IMR-90 (cell line): ENCODE results near the gene BRAF. TPM values are rescaled to one million over a fixed set of nuclear protein-coding genes. Genes with fewer than 3 reads are reported as not detected.

Experiments used
- ATAC-seq: fragments of 200-7000 bp; cut with Tn5 transposase; 2 replicates; pipeline ENCODE4 v1.9.1; 2020; ENCODE audit warnings: low read depth, mild to moderate bottlenecking, moderate library complexity
- BruUV-seq: library from RNA; stranded (reverse); fragments of 400-500 nt; replicated peaks from 2 replicates; lab custom pipeline; 2021; lab: Mats Ljungman, UMichigan
- CTCF ChIA-PET: fragments of 300-600 bp; formaldehyde crosslinking; extraction: SDS; loops from one replicate; lab custom pipeline; 2021; ENCODE audit warnings: antibody characterized with exemption; lab: Yijun Ruan, JAX
- POLR2A ChIA-PET: fragments of 300-600 bp; sonication (Branson Sonifier 250); formaldehyde crosslinking; loops from one replicate; lab custom pipeline; 2022; ENCODE audit warnings: antibody characterized with exemption; ENCODE audit not compliant: unreplicated experiment; lab: Charles Lee
- DNase-seq: peaks from one replicate; pipeline ENCODE4 v3.0.0; 2013
- H2AFZ ChIP-seq: replicated peaks from 2 replicates; pipeline ENCODE3; 2013; ENCODE audit warnings: low read length, mild to moderate bottlenecking; ENCODE audit not compliant: poor library complexity
- H2AK5ac ChIP-seq: 2 replicates; pipeline ENCODE4 v1.6.1; 2013; ENCODE audit warnings: low read depth, low read length, inconsistent platforms
- H2AK9ac ChIP-seq: replicated peaks from 2 replicates; pipeline ENCODE3; 2013; ENCODE audit warnings: mild to moderate bottlenecking, low read depth, low read length, moderate library complexity; ENCODE audit not compliant: poor library complexity
- H2BK120ac ChIP-seq: 2 replicates; pipeline ENCODE4 v1.6.1; 2013; ENCODE audit warnings: low read depth, low read length, inconsistent platforms
- H2BK15ac ChIP-seq: 3 replicates; pipeline ENCODE4 v1.6.1; 2013; ENCODE audit warnings: low read depth, low read length, inconsistent platforms
- H2BK20ac ChIP-seq: 2 replicates; pipeline ENCODE4 v1.6.1; 2013; ENCODE audit warnings: low read depth, mild to moderate bottlenecking, inconsistent platforms, low read length, moderate library complexity
- H2BK5ac ChIP-seq: 2 replicates; pipeline ENCODE4 v1.6.1; 2013; ENCODE audit warnings: mild to moderate bottlenecking, low read depth, low read length, inconsistent platforms; ENCODE audit not compliant: poor library complexity, severe bottlenecking
- H3K14ac ChIP-seq: replicated peaks from 2 replicates; pipeline ENCODE4 v1.6.1; 2013; ENCODE audit warnings: low read depth, low read length, inconsistent platforms
- H3K18ac ChIP-seq: 2 replicates; pipeline ENCODE4 v1.6.1; 2013; ENCODE audit warnings: low read depth, low read length, control low read depth
- H3K23ac ChIP-seq: 2 replicates; pipeline ENCODE4 v1.6.1; 2013; ENCODE audit warnings: low read depth, low read length, inconsistent platforms
- H3K27ac ChIP-seq: 2 replicates; pipeline ENCODE4 v1.5.1; 2013; ENCODE audit warnings: mild to moderate bottlenecking, control low read depth, low read length; ENCODE audit not compliant: insufficient read depth
- H3K27me3 ChIP-seq: 2 replicates; pipeline ENCODE4 v1.6.1; 2013; ENCODE audit warnings: low read length; ENCODE audit not compliant: control insufficient read depth, insufficient read depth
- H3K36me3 ChIP-seq: 2 replicates; pipeline ENCODE4 v1.6.1; 2013; ENCODE audit warnings: low read length, mixed read lengths; ENCODE audit not compliant: control insufficient read depth, insufficient read depth
- H3K4ac ChIP-seq: 2 replicates; pipeline ENCODE4 v1.6.1; 2013; ENCODE audit warnings: low read depth, low read length, inconsistent platforms
- H3K4me1 ChIP-seq: 2 replicates; pipeline ENCODE4 v1.6.1; 2013; ENCODE audit warnings: low read length, mixed read lengths; ENCODE audit not compliant: control insufficient read depth, insufficient read depth
- H3K4me2 ChIP-seq: 2 replicates; pipeline ENCODE4 v1.6.1; 2013; ENCODE audit warnings: low read depth, mild to moderate bottlenecking, control low read depth, low read length, moderate library complexity
- H3K4me3 ChIP-seq: 2 replicates; pipeline ENCODE4 v1.5.1; 2013; ENCODE audit warnings: low read depth, mild to moderate bottlenecking, control low read depth, low read length, moderate library complexity; ENCODE audit not compliant: insufficient read depth
- H3K56ac ChIP-seq: 2 replicates; pipeline ENCODE4 v1.6.1; 2013; ENCODE audit warnings: low read length, inconsistent platforms; ENCODE audit not compliant: insufficient read depth; ENCODE audit errors: extremely low read depth
- H3K79me1 ChIP-seq, 2 experiments: 2 replicates each; pipeline ENCODE4 v1.6.1; 2013; ENCODE audit warnings: low read length in 2 of 2, inconsistent platforms in 1 of 2, low read depth in 1 of 2
- H3K9ac ChIP-seq: 2 replicates; pipeline ENCODE4 v1.6.1; 2013; ENCODE audit warnings: low read depth, low read length, control low read depth
- H3K9me1 ChIP-seq: 2 replicates; pipeline ENCODE4 v1.6.1; 2013; ENCODE audit warnings: low read length, inconsistent platforms; ENCODE audit not compliant: insufficient read depth
- H3K9me3 ChIP-seq: 2 replicates; pipeline ENCODE4 v1.6.1; 2013; ENCODE audit warnings: low read length; ENCODE audit not compliant: control insufficient read depth, insufficient read depth
- H4K20me1 ChIP-seq: 2 replicates; pipeline ENCODE4 v1.6.1; 2013; ENCODE audit warnings: low read length, inconsistent platforms; ENCODE audit not compliant: insufficient read depth
- H4K5ac ChIP-seq: 2 replicates; pipeline ENCODE4 v1.6.1; 2013; ENCODE audit warnings: mild to moderate bottlenecking, low read depth, low read length, control low read depth
- H4K8ac ChIP-seq, 2 experiments: 2 replicates each; pipeline ENCODE4 v1.6.1; 2013; ENCODE audit warnings: low read depth in 2 of 2, low read length in 2 of 2, control low read depth in 1 of 2, inconsistent platforms in 1 of 2
- H4K91ac ChIP-seq: 2 replicates; pipeline ENCODE4 v1.6.1; 2013; ENCODE audit warnings: low read depth, low read length, inconsistent platforms; ENCODE audit not compliant: insufficient read depth
- CEBPB ChIP-seq: IDR thresholded peaks from 2 replicates; pipeline ENCODE4 v1.6.1; 2012; ENCODE audit warnings: low read depth, low read length, improper control_type of control experiment
- FOS ChIP-seq: fragments of 150-350 bp; IDR thresholded peaks from 2 replicates; pipeline ENCODE4 v1.6.1; 2016; ENCODE audit warnings: low read depth, low read length
- RFX5 ChIP-seq: IDR thresholded peaks from 2 replicates; pipeline ENCODE4 v1.8.0; 2012; ENCODE audit warnings: low read depth, mild to moderate bottlenecking, low read length, moderate library complexity
- WGBS, 2 experiments: methylation state at CpG; one replicate each; pipeline versions ENCODE4 v1.1.5 to v1.1.7; 2013; ENCODE audit warnings: missing lambda C conversion rate in 2 of 2; ENCODE audit not compliant: insufficient read length in 1 of 2; ENCODE audit errors: extremely low coverage in 2 of 2; 5-methylcytosine and 5-hydroxymethylcytosine counted together
- dilution Hi-C: fragments of 300-500 bp; cut with HindIII; formaldehyde crosslinking; loops from one replicate; pipeline ENCODE4 v1.14.3; 2018; ENCODE audit warnings: low sequenced_read_pairs; ENCODE audit not compliant: unreplicated experiment
- in situ Hi-C: fragments of 300-500 bp; cut with MboI; formaldehyde crosslinking; loops from 3 replicates; pipeline ENCODE4 v1.14.3; 2019; ENCODE audit warnings: low sequenced_read_pairs, inconsistent platforms, mixed read lengths
- intact Hi-C: fragments of 100-400 bp; cut with micrococcal nuclease; formaldehyde crosslinking; loops from 2 replicates; pipeline ENCODE4 v1.10.0; 2022
- polyA plus RNA-seq, 3 experiments: library from polyadenylated mRNA; depleted of rRNA; stranded (reverse); fragments of >200 nt; gene quantifications; 2 replicates each; pipeline ENCODE4 v1.2.3, GENCODE V29; 2012; ENCODE audit warnings: low replicate concordance in 1 of 3
- total RNA-seq: library from RNA; depleted of rRNA; stranded (reverse); fragments of >200 nt; gene quantifications from 2 replicates; pipeline ENCODE4 v1.2.3, GENCODE V29; 2012
- TF ChIP-seq, protein P1 (sequence below): fragments of 150-350 bp; IDR thresholded peaks from 2 replicates; pipeline ENCODE4 v1.6.1; 2017; ENCODE audit warnings: mild to moderate bottlenecking, antibody characterized with exemption, low read length, low read depth

The BRAF gene
- total and polyA plus RNA-seq, 2 of the 4 experiments (the other 2 are of a cell fraction): 5.7 to 12.9 TPM

DNA sequence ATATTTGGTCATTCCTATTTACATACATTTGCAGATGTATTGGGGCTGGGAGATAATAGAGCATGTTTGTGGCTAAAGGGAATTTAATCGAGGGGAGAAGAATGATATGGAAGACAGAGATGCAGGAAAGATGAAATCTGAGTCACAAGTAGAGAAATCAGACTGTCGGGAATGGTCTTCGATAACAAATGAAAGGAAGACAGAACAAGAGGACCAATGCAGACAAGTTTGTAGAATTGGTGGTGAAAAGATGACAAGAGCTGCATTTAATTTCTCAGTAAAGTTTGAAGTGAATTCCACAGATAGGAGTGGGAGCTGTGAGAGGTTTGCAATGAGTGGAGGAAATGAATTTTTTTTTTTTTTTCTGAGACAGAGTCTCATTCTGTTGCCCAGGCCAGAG, 60.0 kb downstream of the BRAF start:
- Histone ChIP-seq H3K9me1 (no peaks in the 10 kb centered on the region; the same call in 1 of the 2 replicates), H3K14ac (no peak overlapping the region), H3K36me3 (0 out of 2 replicates have a peak, but pooled peaks cover 2% of the 10 kb centered on the region), H3K4me3 (no peak overlapping the region), H3K4me2 (no peak overlapping the region), H3K18ac (no peak overlapping the region), H3K27me3 (no peaks in the 10 kb centered on the region), H2AFZ (no peak overlapping the region), H2AK9ac (no peak overlapping the region), H3K56ac (no peak overlapping the region), H4K20me1 (peaks cover 23% of the 10 kb centered on the region), H2BK15ac (no peak overlapping the region), H2BK5ac (no peak overlapping the region), H3K4ac (no peak overlapping the region), H4K5ac (no peak overlapping the region), H3K27ac (no peak overlapping the region), H3K79me1 (peaks cover 32 to 37% of the 10 kb centered on the region in 2 experiments), H4K91ac (no peak overlapping the region), H3K9ac (no peak overlapping the region), H3K23ac (no peak overlapping the region), H2AK5ac (no peak overlapping the region), H4K8ac (no peak overlapping the region), H2BK20ac (no peak overlapping the region), H3K4me1 (no peaks in the 10 kb centered on the region), H3K9me3 (no peaks in the 10 kb centered on the region), H2BK120ac (no peak overlapping the region)
- intact Hi-C loops: loop anchor here (5.0 kb wide), 1 partner anchor 37 kb away; no protein-coding TSS in a partner anchor
- dilution Hi-C loops: no loop called here
- BruUV-seq: no TSS peak
- WGBS, 2 experiments: 97% methylated on average over 3 of the region's 3 CpGs; no CpG with 5 or more reads in 1 of the 2 experiments
- TF ChIP-seq FOS (no peak), CEBPB (no peak), RFX5 (no peak)
- TF ChIP-seq, protein P1, sequence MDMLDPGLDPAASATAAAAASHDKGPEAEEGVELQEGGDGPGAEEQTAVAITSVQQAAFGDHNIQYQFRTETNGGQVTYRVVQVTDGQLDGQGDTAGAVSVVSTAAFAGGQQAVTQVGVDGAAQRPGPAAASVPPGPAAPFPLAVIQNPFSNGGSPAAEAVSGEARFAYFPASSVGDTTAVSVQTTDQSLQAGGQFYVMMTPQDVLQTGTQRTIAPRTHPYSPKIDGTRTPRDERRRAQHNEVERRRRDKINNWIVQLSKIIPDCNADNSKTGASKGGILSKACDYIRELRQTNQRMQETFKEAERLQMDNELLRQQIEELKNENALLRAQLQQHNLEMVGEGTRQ: no peak
- ChIA-PET POLR2A (no interaction called here), CTCF (no interaction called here)
- DNase-seq (no peak), ATAC-seq (no peak)
- in situ Hi-C loops: no loop called here
